Aorta (tissue), 5 donors: Measurements from ENCODE around the gene KLHL29. TPM values are rescaled to one million over a fixed set of nuclear protein-coding genes. Genes with fewer than 3 reads are reported as not detected.

Experiments used
- ATAC-seq: fragments of 200-7000 bp; cut with Tn5 transposase; one replicate; pipeline ENCODE4 v1.9.1; 2022; ENCODE audit warnings: moderate library complexity; ENCODE audit not compliant: low FRiP score
- DNase-seq, 2 donors: peaks; one replicate each; pipeline ENCODE4 v3.0.0-alpha.2; 2020
- H3K27ac ChIP-seq, 2 donors: one replicate each; pipeline ENCODE4 v1.5.1; 2013; ENCODE audit warnings: low read length in 2 of 2, mild to moderate bottlenecking in 2 of 2, moderate library complexity in 2 of 2, control low read depth in 1 of 2, inconsistent platforms in 1 of 2, low read depth in 1 of 2
- H3K27me3 ChIP-seq, 2 donors: one replicate each; pipeline ENCODE4 v1.6.1; 2013; ENCODE audit warnings: control low read depth in 1 of 2, low read length in 1 of 2, mild to moderate bottlenecking in 1 of 2, moderate library complexity in 1 of 2; ENCODE audit not compliant: insufficient read depth in 2 of 2, control insufficient read depth in 1 of 2
- H3K36me3 ChIP-seq, 2 donors: one replicate each; pipeline ENCODE4 v1.6.1; 2013; ENCODE audit warnings: control low read depth in 1 of 2, low read length in 1 of 2, mild to moderate bottlenecking in 1 of 2; ENCODE audit not compliant: insufficient read depth in 2 of 2, control insufficient read depth in 1 of 2
- H3K4me1 ChIP-seq, 2 donors: one replicate each; pipeline ENCODE4 v1.6.1; 2013; ENCODE audit warnings: low read length in 2 of 2, control low read depth in 1 of 2, mild to moderate bottlenecking in 1 of 2, moderate library complexity in 1 of 2; ENCODE audit not compliant: insufficient read depth in 2 of 2, control insufficient read depth in 1 of 2
- H3K4me3 ChIP-seq, 2 donors: one replicate each; pipeline ENCODE4 v1.5.1; 2013; ENCODE audit warnings: low read length in 2 of 2, control low read depth in 1 of 2, mild to moderate bottlenecking in 1 of 2
- H3K9me3 ChIP-seq: one replicate; pipeline ENCODE4 v1.6.1; 2013; ENCODE audit warnings: mild to moderate bottlenecking, low read length; ENCODE audit not compliant: control insufficient read depth
- WGBS, 2 donors: extraction: QIAGEN DNeasy Blood & Tissue Kit; methylation state at CpG; one replicate each; pipeline ENCODE4 v1.1.7; 2013; 5-methylcytosine and 5-hydroxymethylcytosine counted together
- intact Hi-C, 2 donors: fragments of 100-400 bp; cut with DNase I; formaldehyde crosslinking; loops; one replicate each; pipeline versions ENCODE4 v1.14.2 to v1.15.0; 2022
- polyA plus RNA-seq, 2 donors: library from polyadenylated mRNA; stranded (reverse); fragments of 200-250 nt; gene quantifications; one replicate each; pipeline ENCODE4 v1.2.3, GENCODE V29; 2013
- total RNA-seq, 2 donors: library from RNA; stranded (reverse); fragmentation: NEBNext Ultra II Directional; extraction: Animal tissue kit (Norgen Biotek cat#: 25700); gene quantifications; one replicate each; pipeline ENCODE4 v1.2.1, GENCODE V29; 2021
- donor health status: healthy with polysubstance abuse.
- donor health status: Bipolar disorder and iron deficiency.
- donor health status: DM: no; HTN: no; CAD: no.
- donor health status: DM: no; HTN: no; CAD: no.
- donor health status: DM: yes; HTN: yes; CAD: no.

Gene KLHL29
- total and polyA plus RNA-seq, 4 donors, result 0.75 to 13.4 (median 8.1) TPM

DNA sequence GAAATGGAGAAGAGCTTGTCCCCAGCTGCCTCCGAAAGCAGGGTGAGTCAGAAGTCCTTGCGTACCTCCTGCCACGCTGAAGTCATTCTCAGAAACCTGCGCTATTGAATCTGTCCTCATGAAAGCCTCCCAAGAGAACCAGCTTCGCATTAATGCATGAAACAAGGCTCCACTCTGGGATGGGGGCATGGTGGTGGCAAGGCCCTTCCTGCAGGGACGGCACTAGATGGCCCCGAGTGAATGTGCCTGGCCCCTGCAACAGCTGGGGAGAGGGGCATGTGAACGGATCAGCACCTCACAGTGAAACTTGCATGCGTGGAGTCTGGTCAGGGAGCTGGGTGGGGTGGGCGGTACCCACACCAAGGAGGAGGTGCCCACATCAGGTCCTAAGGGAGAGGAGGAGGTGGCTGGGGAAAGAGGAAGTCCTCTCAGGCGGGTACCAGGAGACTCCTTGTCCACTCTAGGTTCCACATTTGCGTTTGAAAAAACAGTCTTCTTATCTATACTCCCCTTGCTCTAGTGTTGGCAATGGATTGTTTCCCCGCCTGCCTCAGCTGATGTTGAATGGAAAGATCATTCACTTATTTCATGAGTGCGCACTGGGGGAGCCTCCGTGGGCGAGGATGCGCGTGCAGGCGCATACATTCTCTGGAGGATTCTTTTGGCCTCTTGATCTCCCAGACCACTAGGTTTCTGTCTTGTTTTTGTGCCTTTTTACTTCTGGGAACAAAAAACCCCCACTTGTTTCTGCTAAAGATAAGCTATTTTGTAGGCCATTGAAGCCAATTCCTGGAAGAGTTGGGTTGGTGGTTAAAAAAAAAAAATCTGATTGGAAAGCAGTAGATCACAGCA, 104.7 kb downstream of the KLHL29 start:
- H3K27me3 ChIP-seq, result no peaks in the 10 kb centered on the region
- H3K36me3 ChIP-seq, result no peaks in the 10 kb centered on the region
- ATAC-seq, result no peak
- intact Hi-C loops, result loop anchor here in 1 of 2 donors (10.0 kb wide), 1 partner anchor 105 kb away; the partner anchor contains the start of gene KLHL29
- H3K4me3 ChIP-seq, result no peak overlapping the region
- WGBS, 2 donors, result 90 to 91% methylated on average over 19 of the region's 19 CpGs
- H3K4me1 ChIP-seq, result no peaks in the 10 kb centered on the region
- H3K9me3 ChIP-seq, result no peaks in the 10 kb centered on the region
- DNase-seq, result peak in 1 of 2 donors; percentile 32
- H3K27ac ChIP-seq, result no peak overlapping the region

- WGBS, 2 donors, result 96% methylated on average over 12 of the region's 12 CpGs
- no peaks in the 10 kb centered on the region for H3K27me3 ChIP-seq
- intact Hi-C loops, result loop anchor here in 1 of 2 donors (10.0 kb wide), 1 partner anchor 107 kb away; the partner anchor contains the start of gene KLHL29
- DNase-seq (peak; percentile 28 to 51), ATAC-seq (no peak)
- no peaks in the 10 kb centered on the region for H3K9me3 ChIP-seq
- H3K4me3 ChIP-seq, result no peak overlapping the region
- no peak overlapping the region for H3K27ac ChIP-seq
- peaks cover 0 to 10% of the 10 kb centered on the region in 2 donors for H3K4me1 ChIP-seq
- no peaks in the 10 kb centered on the region for H3K36me3 ChIP-seq
These were observed 106.8 kb downstream of the KLHL29 start for GRCh38 chr2:23491591-23492336.

GRCh38 chr2:23492337-23492675, 107.3 kb downstream of the KLHL29 start:
- Histone ChIP-seq H3K9me3 (no peaks in the 10 kb centered on the region), H3K4me1 (peaks cover 0 to 11% of the 10 kb centered on the region in 2 donors), H3K27me3 (no peaks in the 10 kb centered on the region), H3K27ac (no peak overlapping the region), H3K4me3 (no peak overlapping the region), H3K36me3 (no peaks in the 10 kb centered on the region)
- intact Hi-C loops, result loop anchor here in 1 of 2 donors (10.0 kb wide), 1 partner anchor 108 kb away; the partner anchor contains the start of gene KLHL29
- peak; percentile 20 to 60 for DNase-seq
- ATAC-seq, result no peak
- WGBS, 2 donors, result 77 to 84% methylated on average over 5 of the region's 5 CpGs

GRCh38 chr2:23492921-23493320, 107.9 kb downstream of the KLHL29 start:
- H3K4me1 ChIP-seq, result peaks cover 0 to 11% of the 10 kb centered on the region in 2 donors

DNA sequence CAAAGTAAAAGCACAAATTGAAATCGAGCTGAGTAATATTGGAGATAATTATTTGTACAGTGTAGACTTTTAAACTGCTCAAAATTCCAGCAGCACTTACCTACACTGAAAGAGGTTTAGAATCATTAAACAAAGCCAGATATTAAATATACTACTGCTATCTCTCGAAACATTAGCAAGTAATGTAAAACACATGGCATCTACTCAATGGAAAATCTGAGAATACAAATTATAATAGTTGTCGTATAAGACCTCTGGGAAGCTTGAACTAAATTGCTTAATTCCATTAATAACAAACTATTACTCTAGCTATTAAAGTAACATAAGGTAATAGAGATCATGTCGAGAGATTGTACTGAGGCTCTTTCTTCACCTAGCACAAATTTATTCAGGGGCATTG, 108.9 kb downstream of the KLHL29 start:
- H3K27me3 ChIP-seq, result no peaks in the 10 kb centered on the region
- intact Hi-C loops, result loop anchor here in 1 of 2 donors (10.0 kb wide), 1 partner anchor 109 kb away; the partner anchor contains the start of gene KLHL29
- no peak overlapping the region for H3K4me3 ChIP-seq
- H3K36me3 ChIP-seq, result no peaks in the 10 kb centered on the region
- no peak for ATAC-seq
- H3K4me1 ChIP-seq, result peaks cover 0 to 11% of the 10 kb centered on the region in 2 donors
- no peak overlapping the region for H3K27ac ChIP-seq
- 90 to 93% methylated on average over 4 of the region's 4 CpGs for WGBS, 2 donors
- no peaks in the 10 kb centered on the region for H3K9me3 ChIP-seq
- DNase-seq, result no peak

More at GRCh38 chr2:23492921-23493320, 107.9 kb downstream of the KLHL29 start:
- no peak overlapping the region for H3K27ac ChIP-seq
- no peaks in the 10 kb centered on the region for H3K9me3 ChIP-seq
- intact Hi-C loops, result loop anchor here in 1 of 2 donors (10.0 kb wide), 1 partner anchor 108 kb away; the partner anchor contains the start of gene KLHL29
- ATAC-seq (no peak), DNase-seq (peak; percentile 11 to 68)
- WGBS, 2 donors, result 88 to 89% methylated on average over 7 of the region's 7 CpGs
- no peak overlapping the region for H3K4me3 ChIP-seq
- H3K27me3 ChIP-seq, result no peaks in the 10 kb centered on the region
- H3K36me3 ChIP-seq, result no peaks in the 10 kb centered on the region

- no peak overlapping the region for H3K4me3 ChIP-seq
- no peaks in the 10 kb centered on the region for H3K27me3 ChIP-seq
- no peak overlapping the region for H3K27ac ChIP-seq
- no peaks in the 10 kb centered on the region for H3K9me3 ChIP-seq
- DNase-seq (peak in 1 of 2 donors; percentile 10), ATAC-seq (no peak)
- WGBS, 2 donors, result 79 to 83% methylated on average over 8 of the region's 8 CpGs
- no peaks in the 10 kb centered on the region for H3K36me3 ChIP-seq
- H3K4me1 ChIP-seq, result peaks cover 0 to 14% of the 10 kb centered on the region in 2 donors
- intact Hi-C loops, result loop anchor here in 1 of 2 donors (10.0 kb wide), 1 partner anchor 109 kb away; the partner anchor contains the start of gene KLHL29
These were observed 109.3 kb downstream of the KLHL29 start for GRCh38 chr2:23494286-23494685.

GRCh38 chr2:23495661-23496114, 110.7 kb downstream of the KLHL29 start:
- ATAC-seq (peak; percentile 3), DNase-seq (peak; percentile 58 to 72)
- Histone ChIP-seq H3K36me3 (no peaks in the 10 kb centered on the region), H3K4me3 (no peak overlapping the region), H3K27me3 (no peaks in the 10 kb centered on the region), H3K9me3 (no peaks in the 10 kb centered on the region), H3K4me1 (peaks cover 0 to 14% of the 10 kb centered on the region in 2 donors), H3K27ac (peak overlapping the region in 1 of 2 donors; percentile 53)
- intact Hi-C loops, result loop anchor here in 1 of 2 donors (5.0 to 10.0 kb wide), 2 partner anchors 87 to 111 kb away; partner anchors contain the start of gene KLHL29
- 24% methylated on average over 19 of the region's 19 CpGs for WGBS, 2 donors

- WGBS, 2 donors, result 86 to 87% methylated on average over 5 of the region's 5 CpGs
- intact Hi-C loops, result loop anchor here in 1 of 2 donors (5.0 to 10.0 kb wide), 2 partner anchors 86 to 112 kb away; partner anchors contain the start of gene KLHL29
- H3K36me3 ChIP-seq, result no peaks in the 10 kb centered on the region
- H3K9me3 ChIP-seq, result no peaks in the 10 kb centered on the region
- peaks cover 0 to 14% of the 10 kb centered on the region in 2 donors for H3K4me1 ChIP-seq
- ATAC-seq (no peak), DNase-seq (peak in 1 of 2 donors; percentile 38)
- H3K4me3 ChIP-seq, result no peak overlapping the region
- H3K27me3 ChIP-seq, result no peaks in the 10 kb centered on the region
- H3K27ac ChIP-seq, result peak overlapping the region in 1 of 2 donors; percentile 53
These were observed 111.5 kb downstream of the KLHL29 start for GRCh38 chr2:23496456-23496855.
